K562 (cell line): Measurements from ENCODE around the gene KAT6B.

Experiments
- ZNF263 ChIP-seq: sonication (generic); formaldehyde crosslinking; IDR thresholded peaks from 2 replicates; pipeline ENCODE4 v1.8.0; 2022; ENCODE audit warnings: mild to moderate bottlenecking, missing genetic modification reagents, borderline replicate concordance
- TF ChIP-seq, protein P1 (sequence below), 3 experiments: IDR thresholded peaks in 2 of 3; conservative IDR thresholded peaks in 1 of 3; 2 replicates each; pipeline ENCODE4 v1.5.1; 2011 to 2012; ENCODE audit warnings: low read length in 3 of 3, mild to moderate bottlenecking in 3 of 3, control low read depth in 2 of 3, improper control_type of control experiment in 1 of 3, inconsistent platforms in 1 of 3, low read depth in 1 of 3, mixed read lengths in 1 of 3, moderate library complexity in 1 of 3; ENCODE audit not compliant: insufficient read depth in 2 of 3
- TF ChIP-seq, protein P2 (sequence below): IDR thresholded peaks from 2 replicates; pipeline ENCODE4 v1.6.1; 2016; ENCODE audit warnings: missing genetic modification characterization, missing compliant biosample characterization

- TF ChIP-seq, protein P1, sequence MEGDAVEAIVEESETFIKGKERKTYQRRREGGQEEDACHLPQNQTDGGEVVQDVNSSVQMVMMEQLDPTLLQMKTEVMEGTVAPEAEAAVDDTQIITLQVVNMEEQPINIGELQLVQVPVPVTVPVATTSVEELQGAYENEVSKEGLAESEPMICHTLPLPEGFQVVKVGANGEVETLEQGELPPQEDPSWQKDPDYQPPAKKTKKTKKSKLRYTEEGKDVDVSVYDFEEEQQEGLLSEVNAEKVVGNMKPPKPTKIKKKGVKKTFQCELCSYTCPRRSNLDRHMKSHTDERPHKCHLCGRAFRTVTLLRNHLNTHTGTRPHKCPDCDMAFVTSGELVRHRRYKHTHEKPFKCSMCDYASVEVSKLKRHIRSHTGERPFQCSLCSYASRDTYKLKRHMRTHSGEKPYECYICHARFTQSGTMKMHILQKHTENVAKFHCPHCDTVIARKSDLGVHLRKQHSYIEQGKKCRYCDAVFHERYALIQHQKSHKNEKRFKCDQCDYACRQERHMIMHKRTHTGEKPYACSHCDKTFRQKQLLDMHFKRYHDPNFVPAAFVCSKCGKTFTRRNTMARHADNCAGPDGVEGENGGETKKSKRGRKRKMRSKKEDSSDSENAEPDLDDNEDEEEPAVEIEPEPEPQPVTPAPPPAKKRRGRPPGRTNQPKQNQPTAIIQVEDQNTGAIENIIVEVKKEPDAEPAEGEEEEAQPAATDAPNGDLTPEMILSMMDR (IDR thresholded peaks at IDR 0.05 in 2 of 3, conservative IDR thresholded peaks at IDR 0.05 in 1 of 3; ENCODE audit: insufficient read depth in 2 of 3, low read depth in 1 of 3, low read length in 3 of 3) = no peak
- TF ChIP-seq, protein P2, sequence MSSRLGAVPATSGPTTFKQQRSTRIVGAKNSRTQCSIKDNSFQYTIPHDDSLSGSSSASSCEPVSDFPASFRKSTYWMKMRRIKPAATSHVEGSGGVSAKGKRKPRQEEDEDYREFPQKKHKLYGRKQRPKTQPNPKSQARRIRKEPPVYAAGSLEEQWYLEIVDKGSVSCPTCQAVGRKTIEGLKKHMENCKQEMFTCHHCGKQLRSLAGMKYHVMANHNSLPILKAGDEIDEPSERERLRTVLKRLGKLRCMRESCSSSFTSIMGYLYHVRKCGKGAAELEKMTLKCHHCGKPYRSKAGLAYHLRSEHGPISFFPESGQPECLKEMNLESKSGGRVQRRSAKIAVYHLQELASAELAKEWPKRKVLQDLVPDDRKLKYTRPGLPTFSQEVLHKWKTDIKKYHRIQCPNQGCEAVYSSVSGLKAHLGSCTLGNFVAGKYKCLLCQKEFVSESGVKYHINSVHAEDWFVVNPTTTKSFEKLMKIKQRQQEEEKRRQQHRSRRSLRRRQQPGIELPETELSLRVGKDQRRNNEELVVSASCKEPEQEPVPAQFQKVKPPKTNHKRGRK (tag) = no peak
- no peak for TF ChIP-seq ZNF263 (CRISPR knock-in tag)
Measured at GRCh38 chr10:74883428-74883827, 57.0 kb downstream of the KAT6B start.
